Inferior parietal cortex (tissue), 1 donor: ENCODE results near the gene RSPH1.
A peak's percentile ranks its signal among the peaks of the same experiment; 100 is the strongest.

ENCODE experiments used
- DNase-seq: peaks from one replicate; pipeline ENCODE4 v3.0.0-alpha.2; 2016; ENCODE audit errors: extremely low spot score

RSPH1 gene

DNA sequence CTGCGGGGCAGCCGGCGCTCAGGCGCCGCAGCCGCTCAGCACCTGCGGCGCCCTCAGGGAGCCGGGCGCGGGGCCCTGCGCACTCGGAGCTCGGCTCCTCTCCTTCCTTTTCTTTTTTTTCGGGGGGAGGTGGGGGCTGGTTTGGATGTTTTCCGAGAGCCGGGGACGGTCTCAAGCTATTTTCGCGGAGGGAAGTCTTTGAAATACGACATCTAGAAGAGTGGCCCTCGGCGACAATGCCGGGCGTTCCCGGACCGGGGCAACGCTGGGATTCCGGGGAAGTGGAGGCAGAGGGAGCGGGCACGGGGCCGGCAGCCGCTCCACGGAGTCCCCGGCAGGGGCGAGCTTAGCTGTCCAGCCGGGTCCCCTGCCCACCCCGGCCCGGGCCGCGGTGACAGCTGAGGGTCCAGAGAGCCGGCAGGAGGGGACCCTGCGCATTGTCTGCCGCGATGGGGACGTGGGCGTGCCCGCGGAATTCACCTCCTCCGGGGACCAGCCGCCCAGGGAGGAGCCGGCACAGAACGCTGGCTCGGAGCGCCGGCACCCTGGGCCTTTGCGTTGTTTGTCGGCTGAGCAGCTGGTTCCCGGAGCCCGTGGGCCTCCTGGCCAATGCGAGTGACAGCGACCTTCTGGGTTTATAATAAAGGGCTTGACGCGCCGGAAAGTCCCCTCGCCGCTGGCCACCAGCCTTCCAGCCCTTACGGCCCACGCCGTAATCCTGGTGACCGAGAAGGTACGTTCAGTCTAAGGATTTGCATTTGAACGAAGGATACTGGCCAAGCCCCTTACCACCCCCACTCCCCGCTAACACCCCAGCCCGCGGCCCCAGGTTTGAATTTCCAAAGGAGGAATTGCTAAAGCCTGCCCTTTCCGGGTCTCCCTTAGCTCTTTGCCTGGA is 18.2 kb upstream of the RSPH1 start:
- DNase-seq, result no peak

DNA sequence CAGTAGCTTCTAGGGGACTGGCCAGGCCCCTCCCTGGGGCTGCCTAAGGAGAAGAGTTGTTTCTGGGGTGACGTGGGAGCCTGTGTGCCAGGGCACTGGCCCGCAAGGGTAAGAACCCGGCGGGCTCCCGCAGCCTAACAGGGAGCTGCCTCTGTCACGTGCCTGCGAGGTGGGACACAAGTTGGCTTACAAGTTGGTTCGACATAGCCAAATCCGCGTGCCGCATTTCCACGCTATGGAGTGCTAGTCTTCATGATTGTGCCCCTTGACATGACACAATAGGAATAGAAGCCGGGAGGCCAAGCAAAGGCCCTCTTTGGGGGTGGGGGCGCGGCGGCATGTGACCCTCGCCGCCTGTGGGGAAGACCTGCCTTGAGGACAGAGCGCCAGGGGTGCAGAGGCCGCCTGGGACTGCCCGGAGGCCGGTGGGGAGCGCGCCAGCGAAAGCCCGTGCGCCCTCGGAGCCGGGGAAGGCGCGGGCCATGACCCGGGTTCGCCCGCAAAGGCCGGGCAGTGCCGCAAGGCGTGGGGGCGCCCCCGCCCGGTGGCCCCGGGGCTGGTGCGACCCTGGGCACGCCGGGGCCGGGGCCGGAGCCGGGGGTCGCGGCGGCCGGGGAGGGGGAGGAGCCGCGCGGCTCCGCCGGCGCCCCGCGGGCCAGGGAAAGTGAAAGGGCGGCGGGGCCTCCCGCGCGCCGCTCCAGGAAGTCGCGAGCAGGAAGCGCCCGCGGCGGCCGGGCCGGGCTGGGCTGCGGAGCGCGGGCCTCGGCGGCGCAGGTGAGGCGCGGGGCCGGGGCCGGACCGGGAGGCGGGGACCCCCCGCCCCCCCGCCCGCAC is 17.3 kb upstream of the RSPH1 start, which contains the start of gene SLC37A1:
Gene SLC37A1 (plus strand): TSS at position 702 of the 834 bp plus-strand sequence. CDS start 4,603 bp downstream, outside the sequence.
- DNase-seq, result no peak

DNA sequence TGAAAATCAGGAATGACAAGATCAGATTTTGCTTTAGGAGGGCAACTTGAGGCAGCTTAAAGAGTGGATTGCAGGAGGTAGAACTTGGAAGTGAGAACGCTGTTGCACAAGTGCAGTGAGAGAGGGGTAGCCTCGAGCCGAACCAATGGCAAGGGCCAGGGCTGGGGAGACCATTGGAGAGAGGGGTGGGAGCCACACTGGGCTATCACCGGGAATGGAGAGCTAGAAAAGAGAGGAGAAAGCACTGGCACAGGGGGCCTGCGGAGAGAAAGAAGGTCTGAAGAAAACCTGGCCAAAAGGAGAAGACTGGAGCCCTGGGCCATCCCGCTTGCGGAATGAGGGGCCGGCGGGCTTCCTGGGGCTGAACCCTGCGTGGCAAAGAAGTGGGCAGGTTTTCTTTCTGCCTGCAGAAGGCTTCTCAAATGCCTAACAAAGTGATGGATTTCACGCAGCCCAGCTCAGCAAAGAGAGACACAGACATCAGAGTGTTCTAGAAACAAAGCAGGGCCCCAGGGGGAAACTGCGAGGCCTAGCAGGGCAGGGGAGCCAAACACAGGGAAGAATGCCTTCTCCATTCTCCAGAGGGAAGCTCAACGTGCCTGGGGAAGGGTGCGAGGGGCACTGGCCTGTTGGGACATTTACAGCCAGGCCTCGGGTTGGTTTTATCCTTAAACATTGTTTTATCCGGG is 16.5 kb upstream of the RSPH1 start:
- DNase-seq, result no peak

DNA sequence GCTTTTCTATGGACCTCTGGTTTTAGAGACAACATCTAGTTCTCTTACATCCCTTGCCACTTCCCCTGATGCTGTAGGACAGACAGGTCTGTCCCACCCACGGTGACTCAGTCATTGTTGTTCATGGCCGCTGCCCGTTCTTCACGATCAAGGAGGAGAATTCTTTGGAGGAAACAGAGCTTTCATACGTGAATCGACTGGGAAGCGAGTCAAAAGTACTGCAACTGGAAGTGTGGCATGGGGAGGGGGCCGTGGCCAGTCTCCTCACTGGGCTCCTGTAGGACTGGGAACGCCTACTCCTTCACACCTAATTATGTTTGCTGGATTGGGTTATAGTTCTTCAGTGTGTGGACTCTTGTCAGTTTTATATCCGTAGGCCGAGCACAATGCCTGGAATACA is 13.2 kb upstream of the RSPH1 start:
- no peak for DNase-seq

DNA sequence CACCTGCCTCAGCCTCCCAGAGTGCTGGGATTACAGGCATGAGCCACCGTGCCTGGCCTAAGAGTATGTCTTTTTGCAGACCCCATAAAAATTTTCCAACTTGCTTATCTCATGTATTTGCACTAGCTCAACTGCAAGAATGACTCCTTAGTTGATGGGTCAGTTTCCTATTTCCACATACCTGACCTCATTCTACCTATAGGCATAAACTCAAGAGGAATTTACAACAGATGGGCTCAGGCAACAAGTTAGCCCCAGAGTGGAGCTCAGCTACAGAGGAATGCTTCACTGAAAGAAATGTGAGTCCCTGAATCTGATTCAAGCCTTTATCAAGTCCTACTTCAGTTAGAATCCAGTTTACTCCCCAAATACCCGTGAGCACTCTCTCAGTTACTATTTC is 12.3 kb upstream of the RSPH1 start:
- no peak for DNase-seq

DNA sequence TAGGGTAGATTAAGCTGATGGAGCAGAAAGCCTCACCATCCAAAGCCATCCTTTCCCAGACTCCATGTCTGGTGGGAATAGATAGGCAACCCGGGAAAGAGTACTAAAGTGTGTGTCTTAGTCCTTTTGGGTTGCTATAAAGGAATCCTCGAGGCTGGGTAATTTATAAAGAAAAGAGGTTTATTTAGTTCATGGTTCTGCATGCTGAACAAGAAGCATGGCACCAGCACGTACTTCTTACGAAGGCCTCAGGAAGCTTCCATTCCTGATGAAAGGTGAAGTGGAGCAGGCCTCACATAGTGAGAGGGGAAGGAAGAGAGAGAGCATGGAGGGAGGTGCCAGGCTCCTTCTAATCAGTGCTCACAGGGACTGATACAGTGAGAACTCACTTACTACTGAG is 11.4 kb upstream of the RSPH1 start:
- no peak for DNase-seq

DNA sequence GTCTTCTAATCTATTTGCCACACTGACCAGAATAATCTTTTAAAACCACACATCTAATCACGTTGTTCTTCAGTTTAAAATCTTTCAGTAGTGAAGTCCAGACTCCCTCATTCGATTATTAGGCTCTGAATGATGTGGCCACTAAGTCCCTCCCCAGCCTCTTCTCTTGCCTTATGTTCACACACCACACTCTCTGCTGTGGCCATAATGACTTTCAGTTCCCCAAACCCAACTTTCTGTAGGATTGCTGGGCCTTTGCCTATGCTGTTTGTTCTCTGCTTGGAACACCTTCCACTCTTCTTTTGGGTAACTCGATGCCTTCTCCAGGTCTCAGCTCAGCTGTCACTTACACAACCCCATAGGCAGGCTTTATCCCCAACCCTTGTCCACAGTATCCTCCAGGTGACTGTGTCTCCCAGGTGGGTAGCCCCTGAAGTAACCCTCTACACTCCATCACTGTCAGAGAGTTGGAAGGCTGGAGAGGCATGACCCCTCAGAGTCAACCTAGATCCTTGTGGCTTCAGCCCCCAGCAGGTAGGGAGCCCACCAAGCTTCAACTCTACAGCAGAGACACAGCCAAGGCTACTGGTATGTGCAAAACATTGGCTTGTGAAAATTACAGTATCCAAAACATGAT is 9.2 kb upstream of the RSPH1 start:
- DNase-seq, result no peak

DNA sequence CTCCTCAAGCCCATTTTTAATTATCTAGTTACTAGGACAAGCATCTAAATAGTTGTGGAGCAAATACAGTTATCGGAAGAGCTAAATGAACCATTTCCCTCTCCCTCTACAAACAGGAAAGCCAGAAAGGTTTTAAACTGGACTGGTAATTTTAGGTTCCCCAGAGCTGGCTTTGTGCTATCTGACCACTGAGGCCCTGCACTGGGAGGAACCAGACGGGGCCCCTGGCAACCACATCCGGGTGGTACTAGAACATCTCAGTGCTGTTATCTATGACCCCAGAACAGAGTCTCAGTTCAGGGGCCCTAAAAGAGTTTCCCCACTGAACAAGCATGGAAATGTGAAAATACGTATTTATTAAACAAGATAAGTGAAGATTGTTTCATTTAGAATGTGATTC is 7.7 kb upstream of the RSPH1 start:
- DNase-seq, result no peak

DNA sequence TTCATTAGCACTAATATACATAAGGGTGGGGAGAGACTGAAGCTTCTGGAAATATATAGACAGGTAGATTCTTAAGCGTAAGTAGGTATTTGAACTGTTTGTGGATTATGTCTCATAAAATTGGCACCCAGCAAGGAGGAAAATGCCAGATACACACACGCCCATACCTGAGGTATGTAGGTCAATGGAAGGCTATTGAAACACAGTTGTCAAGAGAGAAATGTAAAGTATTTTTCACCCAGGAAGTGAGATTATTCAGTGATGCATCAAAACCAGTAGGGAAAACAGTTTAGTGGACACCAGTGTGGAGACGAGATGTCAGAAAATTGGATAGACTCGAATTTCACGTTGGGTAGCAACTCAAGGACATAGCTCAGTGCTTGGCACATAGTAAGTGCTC is 4.7 kb upstream of the RSPH1 start:
- no peak for DNase-seq

DNA sequence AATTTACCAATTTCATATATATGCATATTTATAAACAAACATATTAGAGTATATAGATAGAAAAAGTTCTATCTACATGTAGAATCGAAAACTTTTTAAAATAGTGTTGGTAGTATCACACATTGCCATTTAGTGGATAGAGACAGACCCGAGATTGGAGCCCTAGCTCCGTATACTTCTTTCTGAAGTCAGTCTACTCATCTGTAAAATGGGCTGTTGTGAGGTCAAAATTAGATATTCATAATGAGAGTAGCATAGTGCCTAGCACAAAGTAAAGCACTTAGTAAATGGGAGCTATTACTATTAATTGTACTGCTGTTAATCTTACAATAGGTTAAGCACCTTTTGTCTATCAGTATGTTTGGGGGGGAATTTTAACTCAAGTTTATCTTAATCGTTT is 4.2 kb upstream of the RSPH1 start:
- DNase-seq, result no peak

DNA sequence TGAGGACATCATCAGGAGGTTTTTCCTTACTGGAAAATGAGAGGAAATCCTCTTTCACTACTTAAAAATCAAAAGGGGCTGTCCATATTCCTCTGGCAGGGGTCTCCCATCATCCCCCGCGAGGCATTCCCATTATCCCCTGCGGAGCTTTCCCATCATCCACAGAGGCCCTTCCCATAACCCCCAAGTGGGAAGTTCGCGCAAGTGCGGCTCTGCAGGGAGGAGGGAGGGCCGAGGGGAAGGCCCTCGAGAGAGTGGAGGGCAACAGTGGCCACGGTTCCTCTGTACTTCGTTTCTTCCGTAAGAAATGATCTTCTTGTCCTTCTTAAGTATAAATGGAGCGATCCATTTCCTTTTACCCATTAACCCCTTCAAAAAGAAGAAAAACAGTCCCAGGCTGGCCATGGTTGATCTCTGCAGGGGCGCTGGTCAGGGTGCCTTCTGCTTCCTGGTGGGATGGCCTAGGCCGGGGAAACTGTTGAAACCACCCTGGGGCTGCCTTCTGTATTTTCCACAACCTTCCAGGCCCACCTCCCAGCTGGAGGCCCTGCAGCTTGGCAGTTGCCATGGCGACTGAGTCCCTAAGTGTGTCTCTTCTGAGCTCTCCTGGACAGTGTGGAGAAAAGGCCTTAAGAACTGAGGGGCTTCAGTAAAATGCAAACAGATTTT is 3.6 kb upstream of the RSPH1 start:
- DNase-seq, result no peak

DNA sequence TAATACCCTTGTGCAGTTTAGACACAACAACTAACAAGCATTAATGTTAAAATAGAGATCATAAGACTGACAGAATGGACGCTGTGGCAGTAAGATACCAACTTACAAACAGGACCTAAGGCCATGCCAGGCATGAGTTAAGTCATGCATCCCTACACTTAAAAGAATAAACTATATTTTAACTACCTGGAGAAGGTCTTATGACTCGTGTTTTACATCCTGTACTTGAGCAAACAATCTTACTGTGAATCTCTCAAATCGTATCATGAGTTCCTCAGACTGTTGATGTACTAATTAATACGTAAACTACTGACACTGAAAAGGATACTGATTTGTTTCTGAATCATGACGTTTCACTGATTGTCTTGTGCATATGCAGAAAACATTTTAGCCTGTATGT is 2.0 kb upstream of the RSPH1 start:
- DNase-seq, result no peak

DNA sequence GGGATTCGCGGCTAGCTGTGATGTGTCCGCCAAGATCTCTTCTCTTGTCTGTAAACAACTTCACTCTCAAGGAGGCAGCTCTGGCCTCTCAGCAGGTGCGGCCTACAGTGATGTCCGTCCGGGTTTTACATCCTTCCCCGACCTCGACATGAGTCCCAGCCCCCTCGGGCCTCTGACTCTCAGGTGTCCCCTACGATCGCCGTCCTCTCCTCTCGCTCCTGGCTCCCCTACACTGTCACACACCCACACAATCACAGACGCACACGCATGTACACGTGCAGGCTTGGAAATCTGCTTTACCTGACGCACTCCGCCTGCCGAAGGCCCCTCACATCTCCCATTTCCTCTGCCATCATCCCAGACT is 797 bp upstream of the RSPH1 start:
- DNase-seq, result peak; percentile 55

DNA sequence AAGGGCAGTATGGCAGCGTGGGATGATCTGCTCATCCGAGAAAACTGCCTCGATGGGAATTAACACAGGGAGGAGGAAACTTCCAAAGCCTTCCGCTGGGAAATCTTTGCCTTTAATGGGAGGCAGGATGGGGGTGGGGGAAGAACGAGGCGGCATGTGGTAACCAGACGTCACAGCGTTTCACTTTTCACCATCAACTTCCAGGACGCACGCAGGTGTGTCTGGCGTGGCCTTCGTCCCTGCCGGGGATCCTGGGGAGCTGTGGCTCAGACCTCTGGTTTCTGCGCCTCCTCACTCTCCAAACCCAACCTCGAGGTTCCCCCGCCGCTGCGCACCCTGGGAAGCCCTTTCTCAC is 282 bp downstream of the RSPH1 start:
- DNase-seq, result no peak

DNA sequence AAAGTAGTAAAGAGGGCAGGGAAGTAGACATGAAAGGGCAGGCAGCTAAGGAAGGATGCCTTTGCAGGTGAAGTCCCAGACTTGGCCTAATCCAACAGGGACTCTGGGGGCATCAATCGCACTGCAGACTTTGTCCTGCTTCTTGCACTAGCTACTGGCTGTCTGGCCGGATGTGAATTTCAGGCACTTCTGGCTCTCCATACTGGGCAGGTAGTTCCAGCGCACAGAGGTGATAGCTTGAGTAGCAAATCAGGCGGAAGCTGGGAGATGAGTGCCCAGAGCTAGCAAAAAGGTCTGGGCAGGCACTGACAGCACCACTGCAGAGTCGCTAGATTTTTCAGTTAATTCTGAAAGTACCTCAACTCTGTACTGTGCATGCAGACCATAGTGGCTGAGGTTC is 997 bp downstream of the RSPH1 start:
- no peak for DNase-seq

DNA sequence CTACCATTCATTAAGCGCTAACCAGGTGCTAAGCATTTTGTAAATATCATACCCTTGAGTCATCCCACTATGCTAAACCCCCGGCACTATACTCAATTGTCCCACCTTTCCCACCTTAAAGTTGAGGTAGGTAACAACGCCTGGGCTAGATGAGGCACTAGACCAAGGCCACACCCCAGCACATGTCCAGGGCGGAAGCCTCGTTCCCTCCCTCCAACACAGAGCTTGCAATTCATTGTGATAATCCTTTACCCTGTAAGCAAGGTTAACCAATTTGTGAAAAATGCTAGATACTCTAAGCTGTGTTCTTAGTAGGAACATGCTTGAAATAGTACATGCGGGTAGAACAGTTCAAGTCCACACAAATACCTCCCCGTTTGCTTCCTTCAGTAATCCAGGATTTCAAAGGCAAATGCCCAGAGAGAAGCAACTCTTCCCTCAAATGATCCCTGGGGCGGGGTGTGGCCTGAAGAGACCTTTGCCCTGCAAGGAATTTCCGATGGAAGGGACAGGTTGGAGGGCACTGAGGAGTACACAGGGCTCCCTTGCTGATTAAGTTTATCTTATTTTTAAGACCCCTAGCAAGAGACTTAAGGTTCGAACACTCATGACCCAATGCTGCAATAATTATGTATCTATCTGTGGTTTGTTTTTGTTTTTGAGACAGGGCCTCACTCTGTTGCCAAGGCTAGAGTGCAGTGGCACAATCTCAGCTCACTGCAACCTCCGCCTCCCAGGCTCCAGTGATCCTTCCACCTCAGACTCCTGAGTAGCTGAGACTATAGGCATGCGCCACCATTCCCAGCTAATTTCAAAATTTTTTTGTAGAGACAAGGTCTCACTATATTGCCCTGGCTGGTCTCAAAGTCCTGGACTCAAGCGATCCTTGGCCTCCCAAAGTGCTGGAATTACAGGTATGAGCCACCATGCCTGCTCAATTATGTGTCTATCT is 2.6 kb downstream of the RSPH1 start:
- DNase-seq, result no peak

DNA sequence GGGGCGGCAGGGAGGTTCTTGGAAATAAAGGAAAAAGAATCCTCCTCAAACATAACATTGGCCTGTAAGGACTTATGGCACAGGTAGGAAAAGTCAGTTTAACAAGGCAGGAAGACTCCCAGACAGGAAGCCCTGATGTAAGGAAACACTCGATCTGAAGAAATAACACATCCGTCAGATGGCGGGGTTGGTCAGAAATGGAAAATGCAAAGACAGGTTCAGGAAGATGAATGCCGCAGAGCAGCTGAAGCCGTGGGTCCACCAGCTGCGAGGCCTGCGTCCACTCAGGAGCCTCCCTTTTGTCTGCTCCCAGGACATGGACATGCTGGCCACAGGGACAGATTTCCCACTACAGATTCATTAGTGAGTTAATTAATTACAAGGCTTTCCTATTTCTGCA is 3.8 kb downstream of the RSPH1 start:
- no peak for DNase-seq

DNA sequence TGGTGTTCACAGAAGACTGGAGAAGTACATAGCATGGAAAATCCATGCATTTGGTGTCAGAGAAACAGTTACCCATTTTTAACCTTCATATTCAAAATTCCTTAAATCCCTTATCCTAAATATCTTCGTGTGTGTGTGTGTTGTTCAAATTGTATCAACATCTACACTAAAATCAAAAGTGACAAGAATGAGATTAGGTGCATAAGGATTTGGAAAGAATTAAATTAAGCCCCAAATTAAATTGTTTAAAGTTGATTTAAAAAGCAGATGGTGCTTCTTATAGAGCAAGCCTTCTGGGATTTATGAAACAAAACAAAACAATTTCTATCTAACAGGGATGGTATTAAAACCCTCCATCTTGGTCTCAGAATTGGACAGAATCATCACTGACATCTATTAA is 4.7 kb downstream of the RSPH1 start:
- no peak for DNase-seq

DNA sequence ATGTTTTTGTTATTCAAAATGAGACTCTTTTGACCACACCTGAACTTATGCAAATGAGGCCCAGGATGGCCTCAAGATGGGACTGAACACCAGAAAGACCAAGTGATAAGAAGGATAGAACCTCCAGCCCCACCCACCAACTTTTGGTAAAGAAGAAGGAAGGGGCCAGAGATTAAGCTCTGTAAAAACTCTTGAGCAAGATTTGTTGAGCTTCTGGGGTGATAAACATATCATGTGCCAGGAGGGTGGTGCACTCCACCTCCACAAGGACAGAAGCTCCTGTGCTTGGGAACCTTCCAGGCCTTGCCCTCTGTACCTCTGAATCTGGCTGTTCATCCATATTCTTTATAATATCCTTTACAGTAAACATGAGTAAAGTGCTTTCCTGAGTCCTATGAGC is 5.3 kb downstream of the RSPH1 start:
- DNase-seq, result no peak

DNA sequence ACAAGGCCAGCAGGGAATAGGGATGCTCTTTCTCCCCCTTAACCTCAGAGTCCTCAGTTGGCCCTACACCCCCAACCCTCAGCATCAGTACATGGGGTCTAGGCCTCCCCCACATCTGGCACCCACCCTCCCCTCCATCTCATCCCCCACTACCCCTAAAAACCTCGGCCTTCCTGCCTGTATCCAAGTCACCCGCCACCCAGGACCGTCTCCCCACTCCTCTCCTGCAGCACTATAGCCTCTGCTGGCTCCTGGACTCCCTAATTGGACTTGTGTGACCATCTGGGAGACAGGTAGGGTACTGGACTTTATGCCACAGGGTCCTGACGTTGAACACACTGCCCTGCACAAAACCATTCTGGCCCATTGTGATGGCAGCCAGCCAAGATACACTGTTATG is 6.0 kb downstream of the RSPH1 start:
- no peak for DNase-seq
